Activated CD4-positive, alpha-beta T cell treated with anti-CD3 and anti-CD28 coated beads, Interleukin-2, amount 50 U/mL, for 1 hour (primary cell): ENCODE results near the gene LMF2.
"Not testable (repeated sequence)": the region's sequence is repeated elsewhere in the genome, so short reads cannot be mapped to it uniquely, and the experiment has no call there.

Source experiments
- DNase-seq: peaks from one replicate; pipeline ENCODE4 v3.0.0-alpha.2; 2020

Gene LMF2

GRCh38 chr22:50522806-50523438, 15.4 kb upstream of the LMF2 start:
- no peak for DNase-seq

DNA sequence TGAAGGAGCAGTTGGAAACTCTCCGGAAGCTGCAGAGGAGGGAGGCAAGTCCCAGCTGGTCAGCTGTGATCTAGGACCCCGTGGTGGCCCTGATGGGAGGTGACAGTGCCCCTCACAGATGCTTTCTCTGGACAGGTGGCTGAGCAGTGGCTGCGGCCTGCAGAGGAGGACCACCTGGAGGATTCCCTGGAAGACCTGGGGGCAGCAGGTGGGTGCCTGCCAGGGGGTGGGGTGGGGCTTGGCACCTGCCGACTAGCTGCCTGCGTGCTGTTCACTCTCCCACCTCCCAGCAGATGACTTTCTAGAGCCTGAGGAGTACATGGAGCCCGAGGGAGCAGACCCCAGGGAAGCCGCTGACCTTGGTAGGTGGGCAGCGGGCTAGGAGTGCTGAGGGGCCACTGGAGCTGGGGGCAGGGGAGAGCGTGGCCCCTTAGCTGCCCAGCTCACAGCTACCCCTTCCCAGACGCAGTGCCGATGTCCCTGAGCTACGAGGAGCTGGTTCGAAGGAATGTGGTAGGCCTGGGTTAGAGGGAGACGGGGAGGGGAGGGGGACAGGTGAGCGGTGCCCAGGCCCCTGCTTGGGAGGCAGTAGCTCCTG, 14.8 kb upstream of the LMF2 start:
- DNase-seq: no peak

DNA sequence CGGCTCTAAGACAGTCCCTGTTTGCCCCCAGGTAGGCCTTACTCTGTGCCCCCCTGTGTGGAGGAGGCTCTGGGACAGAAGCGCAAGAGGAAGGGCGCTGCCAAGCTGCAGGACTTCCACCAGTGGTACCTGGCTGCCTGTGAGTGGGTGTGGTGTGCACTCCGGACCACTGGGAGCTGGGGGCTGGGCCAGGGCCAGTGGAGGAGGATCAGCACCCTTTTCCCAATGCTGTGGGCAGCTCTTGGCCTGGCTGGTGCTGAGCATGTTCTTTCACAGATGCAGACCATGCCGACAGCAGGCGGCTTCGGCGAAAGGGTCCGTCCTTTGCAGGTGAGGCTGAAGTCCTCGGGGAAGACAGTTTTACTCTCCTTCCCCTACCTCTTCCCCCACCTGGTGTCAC, 14.2 kb upstream of the LMF2 start:
- DNase-seq: no peak

DNA sequence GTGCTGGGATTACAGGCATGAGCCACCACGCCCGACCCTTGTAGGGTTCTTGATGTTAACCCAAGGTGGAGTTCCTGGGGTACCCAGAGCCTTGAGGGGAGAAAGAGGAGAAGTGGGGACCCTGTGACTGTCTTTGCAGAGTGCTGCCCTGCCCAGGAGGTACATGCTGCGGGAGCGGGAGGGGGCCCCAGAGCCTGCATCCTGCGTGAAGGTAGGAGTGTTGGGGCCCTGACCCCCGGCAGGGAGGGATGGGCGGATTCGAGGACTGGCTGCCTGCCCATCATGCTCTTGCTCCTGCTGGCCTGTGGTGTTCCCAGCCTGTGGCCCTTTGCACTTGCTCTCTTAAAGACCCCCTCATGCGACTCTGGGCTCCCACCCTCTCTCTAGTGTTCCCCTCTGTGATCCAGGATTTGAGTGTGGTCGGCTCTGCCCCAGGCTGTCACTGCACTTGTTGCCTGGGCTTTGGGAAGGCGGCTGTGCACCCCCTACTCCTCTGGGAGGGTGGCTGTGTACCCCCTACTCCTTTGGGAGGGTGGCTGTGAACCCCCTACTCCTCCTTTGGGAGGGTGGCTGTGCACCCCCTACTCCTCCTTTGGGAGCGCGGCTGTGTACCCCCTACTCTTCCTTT, 13.4 kb upstream of the LMF2 start:
- no peak for DNase-seq

DNA sequence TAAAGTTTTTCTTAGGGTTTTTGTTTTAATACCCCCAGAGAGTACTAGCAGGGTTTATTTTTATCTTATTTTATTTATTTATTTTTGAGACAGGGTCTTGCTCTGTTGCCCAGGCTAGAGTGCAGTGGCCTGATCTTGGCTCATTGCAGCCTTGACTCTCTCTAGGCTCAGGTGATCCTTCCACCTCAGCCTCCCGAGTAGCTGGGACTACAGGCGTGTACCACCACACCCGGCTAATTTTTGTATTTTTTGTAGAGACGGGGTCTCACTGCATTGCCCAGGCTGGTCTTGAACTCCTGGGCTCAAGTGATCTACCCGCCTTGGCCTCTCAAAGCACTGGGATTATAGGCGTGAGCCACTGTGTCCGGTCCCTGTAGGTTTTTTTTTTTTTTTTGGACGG, 12.7 kb upstream of the LMF2 start:
- DNase-seq: not testable (repeated sequence)

DNA sequence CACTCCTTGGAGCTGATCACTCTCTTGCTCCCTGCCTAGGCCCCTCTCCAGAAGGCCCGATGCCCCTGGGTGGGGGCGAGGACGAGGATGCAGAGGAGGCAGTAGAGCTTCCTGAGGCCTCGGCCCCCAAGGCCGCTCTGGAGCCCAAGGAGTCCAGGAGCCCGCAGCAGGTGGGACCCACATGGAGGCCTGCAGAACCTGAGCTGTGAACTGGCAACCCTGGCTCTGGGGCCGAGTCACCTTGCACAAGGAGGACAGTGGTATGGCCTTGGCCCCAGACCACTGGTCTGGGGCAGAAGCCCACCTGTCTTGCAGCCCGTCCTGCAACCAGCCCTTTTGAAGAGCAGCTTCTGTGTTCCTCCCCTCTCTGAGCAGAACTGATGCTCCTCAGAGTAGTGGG, 11.6 kb upstream of the LMF2 start:
- DNase-seq: no peak

GRCh38 chr22:50518606-50519005, 11.1 kb upstream of the LMF2 start:
- DNase-seq: no peak

DNA sequence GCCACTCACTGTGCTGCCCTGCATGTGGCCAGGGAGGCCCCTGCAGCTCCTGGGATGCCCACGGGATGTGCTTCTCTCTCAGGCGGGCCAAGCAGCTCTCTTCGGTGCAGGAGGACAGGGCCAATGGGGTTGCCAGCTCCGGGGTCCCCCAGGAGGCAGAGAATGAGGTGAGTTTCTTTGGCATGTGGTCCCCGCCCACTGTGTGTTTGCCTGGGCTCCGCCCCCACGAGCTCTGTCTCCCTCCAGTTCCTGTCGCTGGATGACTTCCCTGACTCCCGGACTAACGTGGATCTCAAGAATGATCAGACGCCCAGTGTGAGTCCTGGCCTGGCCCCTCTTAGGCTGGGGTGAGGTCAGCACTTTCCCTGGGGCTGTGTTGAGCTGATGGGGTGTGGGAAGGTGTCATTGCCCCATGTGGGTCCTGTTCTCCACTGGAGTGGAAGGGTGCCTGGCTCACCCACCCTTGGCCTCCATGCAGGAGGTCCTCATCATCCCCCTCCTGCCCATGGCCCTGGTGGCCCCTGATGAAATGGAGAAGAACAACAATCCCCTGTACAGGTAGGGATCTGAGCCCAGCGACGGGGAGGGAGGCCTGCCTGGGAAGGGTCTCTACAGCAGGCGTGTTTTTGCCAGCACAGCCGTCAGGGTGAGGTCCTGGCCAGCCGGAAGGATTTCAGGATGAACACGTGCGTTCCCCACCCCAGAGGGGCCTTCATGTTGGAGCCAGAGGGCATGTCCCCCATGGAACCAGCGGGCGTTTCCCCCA, 10.2 kb upstream of the LMF2 start:
- DNase-seq: no peak

DNA sequence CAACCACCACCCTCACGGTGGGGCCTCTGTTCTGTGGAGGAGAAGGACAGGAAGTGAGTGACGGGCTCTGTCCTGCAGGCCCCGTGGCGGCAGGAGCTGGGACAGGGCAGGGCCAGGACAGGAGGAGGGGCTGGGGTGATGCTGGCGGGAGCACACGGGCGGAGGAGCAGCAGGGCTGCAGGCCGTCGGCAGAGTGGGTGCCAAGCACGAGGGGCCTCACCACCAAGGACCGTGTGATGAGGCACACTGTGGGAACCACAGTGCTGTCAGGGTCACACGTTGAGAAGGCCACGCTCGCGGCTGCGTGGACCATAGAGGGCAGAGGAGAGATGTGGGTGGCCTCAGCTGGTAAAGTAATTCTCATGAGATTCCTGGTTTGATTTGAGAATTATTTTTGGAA, 9.4 kb upstream of the LMF2 start:
- DNase-seq: no peak

DNA sequence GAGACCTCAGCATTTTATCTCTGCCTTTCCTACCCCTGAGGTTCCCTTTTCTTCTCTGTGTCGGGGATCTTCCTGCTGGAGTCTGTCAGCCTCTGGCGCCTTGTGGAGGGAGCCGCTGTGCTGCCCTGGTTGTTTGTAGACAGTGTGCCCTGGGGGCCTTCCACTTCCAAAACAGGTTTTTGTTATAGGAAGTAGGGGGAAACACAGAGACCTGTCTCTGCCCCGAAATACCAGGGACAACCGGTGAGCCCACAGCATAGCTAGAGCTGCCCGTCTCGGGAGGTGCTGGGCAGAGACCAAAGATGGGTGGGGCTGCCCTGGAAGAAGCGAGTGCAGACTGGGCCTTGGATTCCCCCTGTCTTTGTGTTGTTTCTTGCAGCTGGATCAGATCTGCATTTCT, 8.6 kb upstream of the LMF2 start:
- no peak for DNase-seq

- no peak for DNase-seq
Observed at GRCh38 chr22:50513175-50513574, 5.7 kb upstream of the LMF2 start.

DNA sequence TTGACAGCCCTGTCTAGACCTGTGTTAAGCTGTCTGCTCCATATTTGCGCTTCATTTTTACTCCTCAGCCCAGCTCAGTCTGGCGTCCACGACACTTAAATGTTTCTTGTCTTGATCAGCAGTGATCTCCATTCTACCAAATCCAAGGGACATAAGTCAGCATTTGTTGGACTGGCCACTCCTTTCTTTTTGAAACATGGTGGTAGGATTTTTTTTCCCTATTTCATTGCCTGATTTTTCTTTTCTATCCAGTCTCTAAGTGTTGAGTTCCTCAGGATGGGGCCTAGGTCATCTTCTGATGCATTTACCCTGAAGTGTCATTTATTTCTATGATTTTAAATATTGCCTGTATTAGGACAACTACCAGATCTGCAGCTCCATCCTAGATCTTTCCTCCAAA, 1.4 kb upstream of the LMF2 start:
- DNase-seq: no peak

DNA sequence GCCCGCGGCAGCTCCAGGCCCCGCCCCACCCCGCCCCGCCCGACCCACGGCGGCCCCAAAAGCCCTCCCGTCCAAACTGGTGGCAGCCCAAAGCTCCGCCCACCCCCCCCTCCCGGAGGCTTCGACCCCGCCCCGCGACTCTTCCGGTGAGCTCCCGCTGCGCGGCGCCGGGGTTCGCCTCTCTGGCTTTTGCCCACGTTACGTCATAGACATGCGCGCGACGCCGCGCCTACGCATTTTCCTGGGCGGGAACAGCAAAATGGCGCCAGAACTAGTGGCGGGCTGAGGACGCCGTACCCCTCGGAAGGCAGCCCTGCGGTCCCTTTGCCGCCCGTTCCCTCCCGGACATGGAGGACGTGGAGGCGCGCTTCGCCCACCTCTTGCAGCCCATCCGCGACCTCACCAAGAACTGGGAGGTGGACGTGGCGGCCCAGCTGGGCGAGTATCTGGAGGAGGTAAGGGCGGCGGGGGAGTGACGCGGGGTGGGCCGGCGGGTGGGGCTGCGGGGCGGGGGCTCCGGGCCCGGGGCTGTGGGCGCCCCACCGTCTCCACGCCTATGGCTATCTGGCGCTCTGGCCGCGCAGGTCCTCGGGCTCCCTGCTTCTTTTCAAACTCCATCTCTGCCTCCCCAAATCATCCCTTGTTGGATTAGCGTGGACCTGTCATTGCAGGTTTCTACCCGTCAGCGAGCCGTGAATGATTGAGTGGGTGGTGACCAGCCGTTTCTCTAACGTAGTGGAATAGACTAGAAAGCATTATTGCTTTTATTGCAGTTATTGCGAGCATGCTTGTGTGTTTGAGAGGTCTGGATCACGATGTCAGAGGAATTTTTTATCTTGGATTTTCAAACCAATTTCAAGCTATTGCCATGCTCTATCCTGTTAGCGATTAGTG, 736 bp upstream of the LMF2 start, which contains the start of gene NCAPH2:
Gene NCAPH2 (plus strand): TSS at position 234 of the 894 bp plus-strand sequence. CDS start 114 bp downstream, at position 348.
- peak; percentile 98 for DNase-seq

DNA sequence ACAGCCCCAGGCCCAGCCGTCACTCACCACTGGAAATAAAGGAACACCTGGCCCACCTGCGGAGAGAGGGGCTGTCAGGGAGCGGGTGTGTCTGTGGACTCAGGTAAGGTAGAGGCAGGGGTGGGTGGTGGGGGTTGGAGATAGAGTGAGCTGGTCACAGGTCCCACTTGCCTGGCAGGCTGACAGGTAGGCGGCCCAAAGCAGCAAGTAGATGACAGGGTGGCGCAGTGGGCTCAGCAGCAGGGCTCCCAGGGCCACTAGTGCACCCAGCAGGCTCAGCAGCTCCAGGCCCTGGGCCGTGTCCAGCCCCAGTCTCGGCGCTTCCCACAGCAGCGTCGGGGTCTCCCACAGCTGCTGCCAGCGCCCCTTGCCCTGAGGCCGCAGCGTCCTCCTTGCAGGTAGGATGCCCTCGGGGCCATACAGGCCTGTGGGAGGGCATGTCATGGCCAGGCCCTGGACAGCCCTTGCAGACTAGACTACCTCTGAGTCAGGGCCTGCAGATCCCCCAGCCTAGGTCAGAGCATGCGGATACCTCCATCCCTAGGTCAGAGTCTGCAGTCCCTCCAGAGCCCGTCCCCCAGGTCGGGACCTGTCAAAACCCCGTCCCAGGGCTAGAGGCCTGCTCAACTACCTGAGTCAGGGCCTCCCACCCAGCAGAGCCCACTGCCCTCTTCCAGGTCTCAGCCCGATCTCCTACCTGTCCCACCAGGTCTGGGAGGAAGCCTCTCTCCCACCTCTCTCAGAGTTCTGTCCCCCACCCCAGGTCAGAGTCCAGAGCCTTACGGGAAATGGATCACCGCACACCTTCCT, 686 bp downstream of the LMF2 start:
- no peak for DNase-seq

DNA sequence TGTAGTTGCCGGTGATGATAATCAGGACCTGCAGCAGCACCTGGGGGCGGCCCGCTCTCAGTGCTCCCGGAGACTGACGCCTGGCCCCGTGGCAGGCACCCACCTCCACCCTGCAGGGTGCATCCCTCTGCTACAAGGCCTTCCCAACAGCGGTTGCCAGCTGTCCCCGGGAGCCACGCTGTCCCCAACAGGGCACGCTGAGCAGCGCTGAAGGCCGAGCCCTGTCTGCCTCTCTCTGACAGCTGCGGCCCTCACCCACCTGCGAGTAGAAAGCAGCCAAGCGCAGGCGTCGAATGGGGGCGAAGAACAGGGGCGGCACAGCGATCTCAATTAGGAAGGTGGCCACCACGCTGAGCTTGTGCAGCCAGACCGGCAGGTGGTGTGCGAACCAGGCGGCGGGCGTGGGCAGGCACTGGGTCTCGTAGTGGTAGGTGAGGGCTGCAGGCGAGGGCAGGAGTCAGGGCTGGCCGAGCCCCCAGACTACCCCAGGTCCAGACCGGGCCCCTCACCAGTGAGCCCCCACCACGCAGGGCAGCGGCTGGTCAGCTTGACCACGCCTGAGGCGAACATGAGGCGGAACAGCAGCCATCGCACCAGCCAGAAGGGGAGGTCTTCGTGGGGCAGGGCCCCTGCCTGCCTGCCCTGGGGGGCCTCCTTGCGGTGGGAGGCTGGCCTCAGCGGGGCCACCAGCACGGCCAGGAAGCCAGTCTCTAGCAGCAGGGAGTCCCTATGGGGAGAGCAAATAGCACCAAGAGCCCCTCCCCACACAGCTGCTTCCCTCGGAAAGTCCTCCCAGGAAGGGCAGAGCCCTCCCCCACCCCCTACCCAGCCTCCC, 1.5 kb downstream of the LMF2 start:
- no peak for DNase-seq

DNA sequence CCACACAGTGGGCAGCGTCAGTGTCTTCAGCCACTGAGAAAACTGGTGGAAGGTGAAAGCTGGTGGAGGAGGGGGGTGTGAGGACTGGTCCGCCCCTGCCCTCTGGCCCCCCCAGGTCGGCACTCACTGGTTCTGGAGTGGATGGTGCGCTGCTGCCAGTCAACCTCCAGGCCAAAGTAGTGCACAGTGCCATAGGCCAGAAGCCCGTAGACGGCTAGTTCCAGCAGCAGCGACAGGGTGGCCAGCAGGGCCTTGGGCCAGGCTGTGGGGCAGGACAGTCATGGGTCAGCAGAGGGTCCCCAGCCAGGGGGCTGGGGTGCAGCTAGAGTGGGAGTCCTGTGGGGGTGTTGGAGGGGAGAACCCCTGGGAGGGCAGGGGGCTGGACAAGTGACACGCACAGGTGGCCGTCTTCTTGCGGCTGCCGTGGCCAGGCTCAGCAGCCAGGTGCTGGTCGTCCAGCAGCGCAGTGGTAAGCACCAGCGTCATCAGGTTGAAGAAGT, 2.2 kb downstream of the LMF2 start:
- DNase-seq: no peak

DNA sequence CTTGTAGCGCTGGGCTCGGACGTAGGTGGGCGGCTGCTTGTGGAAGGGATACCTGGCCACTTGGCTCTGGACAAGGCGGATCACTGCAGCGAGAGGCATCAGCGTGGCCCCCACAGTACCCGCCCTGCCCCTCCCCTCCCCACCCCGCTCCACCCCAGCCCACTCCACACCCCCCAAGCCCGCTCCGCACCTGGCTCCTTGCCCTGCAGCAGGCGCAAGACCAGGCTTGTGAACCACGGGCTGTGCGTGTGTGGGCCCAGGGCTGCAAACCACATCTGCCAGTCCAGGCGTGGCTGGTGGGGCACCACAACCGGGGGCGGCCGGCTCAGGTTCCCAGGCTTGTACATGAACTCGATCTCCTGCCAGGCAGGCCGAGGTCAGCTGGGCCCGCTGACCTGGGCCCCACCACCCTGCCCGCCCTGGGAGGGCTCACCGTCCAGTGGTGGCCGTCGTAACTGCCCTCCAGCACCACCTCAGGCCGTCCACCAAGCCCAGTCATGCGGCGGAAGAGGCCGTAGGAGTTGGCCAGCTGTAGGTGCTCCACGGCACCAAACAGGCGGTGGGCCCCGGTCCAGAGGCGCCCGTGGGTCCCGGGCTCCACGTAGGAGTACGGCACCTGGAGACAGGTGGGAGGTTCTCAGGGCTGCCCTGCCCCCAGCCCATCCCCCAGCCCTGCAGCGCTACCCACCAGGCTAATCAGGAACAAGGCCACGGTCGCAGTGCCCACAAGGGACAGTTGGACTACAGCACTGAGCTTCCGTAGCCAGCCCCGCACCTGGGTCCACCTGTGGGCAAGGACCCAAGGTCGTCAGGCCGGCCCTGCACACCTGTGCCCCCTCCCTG, 2.9 kb downstream of the LMF2 start:
- DNase-seq: no peak

DNA sequence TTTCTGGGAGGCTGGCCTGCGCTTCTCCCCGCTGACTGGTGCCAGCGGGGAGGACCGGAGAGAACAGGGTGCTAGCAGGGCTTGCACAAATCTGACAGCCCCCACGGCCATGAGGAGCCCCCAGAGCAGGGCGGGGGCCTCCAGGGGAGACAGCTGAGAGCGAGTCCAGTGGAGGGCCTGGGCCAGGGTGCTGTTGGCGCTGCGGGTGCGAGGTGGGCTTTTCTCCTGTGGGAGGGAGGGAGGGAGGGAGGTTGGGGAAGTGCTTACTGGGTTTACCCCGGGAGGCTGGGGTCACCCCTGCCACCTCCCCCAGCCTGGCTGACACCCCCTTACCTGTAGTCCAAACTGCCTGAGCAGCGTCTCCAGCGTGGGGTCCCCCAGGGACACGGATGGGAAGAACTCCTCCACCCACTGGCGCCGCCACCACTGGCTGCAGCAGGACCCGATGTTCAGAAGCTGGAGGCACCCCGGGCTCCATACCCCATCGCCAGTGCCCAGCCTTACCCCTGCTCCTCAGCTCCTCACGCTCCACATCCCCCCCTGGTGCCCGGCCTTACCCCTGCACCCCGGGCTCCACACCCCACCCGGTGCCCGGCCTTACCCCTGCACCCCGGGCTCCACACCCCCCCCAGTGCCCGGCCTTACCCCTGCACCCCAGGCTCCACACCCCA, 3.9 kb downstream of the LMF2 start:
- no peak for DNase-seq
